Measurements from ENCODE around the gene MAP3K5. TPM values are rescaled to one million over a fixed set of nuclear protein-coding genes. Genes with fewer than 3 reads are reported as not detected.

Gene MAP3K5
- total and polyA plus RNA-seq, 2 donors (not counting 3 experiments of a cell fraction or from before 2014, with no cell fraction given): 1.5 to 7.0 TPM

DNA sequence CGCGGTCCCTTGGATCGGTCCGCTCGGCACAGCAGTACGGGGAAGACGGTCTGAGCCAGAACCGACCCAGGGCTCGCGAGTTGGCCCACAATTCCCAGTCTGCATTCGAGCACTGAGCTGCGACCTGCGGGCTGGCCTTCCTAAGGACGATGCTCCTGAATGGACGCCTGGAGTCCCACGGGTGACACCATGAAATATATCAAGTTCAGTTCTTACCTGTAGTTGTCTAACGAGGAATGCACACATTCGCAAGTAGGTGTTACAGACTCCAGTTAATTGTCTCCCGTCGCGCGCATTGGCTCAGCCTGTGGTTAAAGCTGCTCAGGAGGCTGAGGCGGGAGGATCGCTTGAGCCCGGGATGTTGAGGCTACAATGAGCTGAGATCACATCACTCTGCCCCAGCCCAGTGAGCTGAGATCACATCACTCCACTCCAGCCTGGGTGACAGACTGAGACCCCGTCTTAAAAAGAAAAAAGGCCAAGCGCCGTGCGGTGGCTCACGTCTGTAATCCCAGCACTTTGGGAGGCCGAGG, 30.9 kb upstream of the MAP3K5 start:
- intact Hi-C loops (cut with micrococcal nuclease) (loop anchor here (10.0 kb wide), 2 partner anchors 102 to 528 kb away; partner anchors contain the start of gene SLC35D3), dilution Hi-C loops (cut with MboI; ENCODE audit: extremely low pct_ligation_motif_present, low sequenced_read_pairs) (no loop called here)
- H3K27me3 ChIP-seq (ENCODE audit: control insufficient read depth in 2 of 2, insufficient read depth in 2 of 2, low read length in 2 of 2): no peaks in the 10 kb centered on the region
- no TSS peak for BruUV-seq (replicated peaks)
- H3K9me1 ChIP-seq (replicated peaks; ENCODE audit: control insufficient read depth, extremely low read depth, insufficient read depth, low read length): no peaks in the 10 kb centered on the region
- peaks cover 10% of the 10 kb centered on the region for H3K4me1 ChIP-seq (ENCODE audit: control insufficient read depth, extremely low read depth, insufficient read depth, low read length)
- H3K27ac ChIP-seq (ENCODE audit: insufficient read depth, low read depth, low read length): peak overlapping the region; percentile 52
- no peak for DNase-seq (ENCODE audit: low read depth, low spot score)
- CTCF ChIA-PET: interaction anchor here (0.7 to 1.7 kb wide), 7 partner anchors 31 to 220 kb away, joined by 3 to 10 read pairs (median 3); partner anchors contain the start of gene MAP3K5
- H2AFZ ChIP-seq (ENCODE audit: low read depth, low read length): peak overlapping the region; percentile 99
- H3K4me2 ChIP-seq (ENCODE audit: insufficient read depth, low read length): peak overlapping the region; percentile 70
- H4K20me1 ChIP-seq (replicated peaks; ENCODE audit: control insufficient read depth, extremely low read depth, insufficient read depth, low read length): no peaks in the 10 kb centered on the region
- H3K9ac ChIP-seq (replicated peaks; ENCODE audit: extremely low read depth, insufficient read depth, low read length): peak overlapping the region; percentile 71
- POLR2A ChIA-PET: no interaction called here
- H3K36me3 ChIP-seq (ENCODE audit: control insufficient read depth in 2 of 2, extremely low read depth in 1 of 2, insufficient read depth in 2 of 2, low read length in 2 of 2): no peaks in the 10 kb centered on the region
- no peaks in the 10 kb centered on the region for H3K9me3 ChIP-seq (replicated peaks; ENCODE audit: control insufficient read depth, insufficient read depth, low read length)
- no peak for TF ChIP-seq GATA2 (IDR thresholded peaks at IDR 0.05; ENCODE audit: insufficient read depth, insufficient read length, low read depth, low read length)
- no peak for TF ChIP-seq JUN (IDR thresholded peaks at IDR 0.05; ENCODE audit: borderline replicate concordance, insufficient read depth, insufficient read length, low read depth)
- no peak for TF ChIP-seq EZH2 (IDR thresholded peaks at IDR 0.05; ENCODE audit: borderline replicate concordance, low read depth, low read length, severe bottlenecking)
- no peak for TF ChIP-seq POLR2A (IDR thresholded peaks at IDR 0.05; ENCODE audit: low read depth, low read length)
- TF ChIP-seq MYC (IDR thresholded peaks at IDR 0.05; ENCODE audit: low read depth, low read length): no peak
- TF ChIP-seq, protein P1, sequence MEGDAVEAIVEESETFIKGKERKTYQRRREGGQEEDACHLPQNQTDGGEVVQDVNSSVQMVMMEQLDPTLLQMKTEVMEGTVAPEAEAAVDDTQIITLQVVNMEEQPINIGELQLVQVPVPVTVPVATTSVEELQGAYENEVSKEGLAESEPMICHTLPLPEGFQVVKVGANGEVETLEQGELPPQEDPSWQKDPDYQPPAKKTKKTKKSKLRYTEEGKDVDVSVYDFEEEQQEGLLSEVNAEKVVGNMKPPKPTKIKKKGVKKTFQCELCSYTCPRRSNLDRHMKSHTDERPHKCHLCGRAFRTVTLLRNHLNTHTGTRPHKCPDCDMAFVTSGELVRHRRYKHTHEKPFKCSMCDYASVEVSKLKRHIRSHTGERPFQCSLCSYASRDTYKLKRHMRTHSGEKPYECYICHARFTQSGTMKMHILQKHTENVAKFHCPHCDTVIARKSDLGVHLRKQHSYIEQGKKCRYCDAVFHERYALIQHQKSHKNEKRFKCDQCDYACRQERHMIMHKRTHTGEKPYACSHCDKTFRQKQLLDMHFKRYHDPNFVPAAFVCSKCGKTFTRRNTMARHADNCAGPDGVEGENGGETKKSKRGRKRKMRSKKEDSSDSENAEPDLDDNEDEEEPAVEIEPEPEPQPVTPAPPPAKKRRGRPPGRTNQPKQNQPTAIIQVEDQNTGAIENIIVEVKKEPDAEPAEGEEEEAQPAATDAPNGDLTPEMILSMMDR (IDR thresholded peaks at IDR 0.05; ENCODE audit: extremely low read depth in 1 of 2, insufficient read depth in 1 of 2, low read depth in 1 of 2, low read length in 2 of 2): no peak
- no peak for TF ChIP-seq FOS (IDR thresholded peaks at IDR 0.05; ENCODE audit: borderline replicate concordance, insufficient read depth, low read length)
- TF ChIP-seq, protein P2, sequence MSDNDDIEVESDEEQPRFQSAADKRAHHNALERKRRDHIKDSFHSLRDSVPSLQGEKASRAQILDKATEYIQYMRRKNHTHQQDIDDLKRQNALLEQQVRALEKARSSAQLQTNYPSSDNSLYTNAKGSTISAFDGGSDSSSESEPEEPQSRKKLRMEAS (IDR thresholded peaks at IDR 0.05; ENCODE audit: insufficient read depth, insufficient read length): no peak
- no peak for TF ChIP-seq POLR2AphosphoS5 (IDR thresholded peaks at IDR 0.05; ENCODE audit: insufficient read depth, low read depth, low read length)
- H3K79me2 ChIP-seq (ENCODE audit: control insufficient read depth, insufficient read depth, low read length): no peaks in the 10 kb centered on the region
- H3K4me3 ChIP-seq (replicated peaks in 1 of 3; ENCODE audit: insufficient read depth in 1 of 3, low read depth in 1 of 3, low read length in 3 of 3): peak overlapping the region; percentile 35 to 89 (median 65)
- no peak for FAIRE-seq

Data from endothelial cell of umbilical vein (primary cell).